Fibroblast of mammary gland (primary cell): Measurements from ENCODE around the gene LBH.
A peak's percentile ranks its signal among the peaks of the same experiment; 100 is the strongest.

Experiments used
- DNase-seq: peaks from one replicate; pipeline ENCODE4 v3.0.0-alpha.2; 2010; ENCODE audit warnings: low read depth
- H3K4me3 ChIP-seq: 2 replicates; pipeline ENCODE4 v1.5.1; 2011; ENCODE audit warnings: low read depth, mild to moderate bottlenecking, low read length, moderate library complexity; ENCODE audit not compliant: control insufficient read depth
- TF ChIP-seq, protein P1 (sequence below): conservative IDR thresholded peaks from 2 replicates; pipeline ENCODE4 v1.5.1; 2011; ENCODE audit warnings: low read depth, low read length, inconsistent platforms; ENCODE audit not compliant: control insufficient read depth, insufficient read depth

The LBH gene

DNA sequence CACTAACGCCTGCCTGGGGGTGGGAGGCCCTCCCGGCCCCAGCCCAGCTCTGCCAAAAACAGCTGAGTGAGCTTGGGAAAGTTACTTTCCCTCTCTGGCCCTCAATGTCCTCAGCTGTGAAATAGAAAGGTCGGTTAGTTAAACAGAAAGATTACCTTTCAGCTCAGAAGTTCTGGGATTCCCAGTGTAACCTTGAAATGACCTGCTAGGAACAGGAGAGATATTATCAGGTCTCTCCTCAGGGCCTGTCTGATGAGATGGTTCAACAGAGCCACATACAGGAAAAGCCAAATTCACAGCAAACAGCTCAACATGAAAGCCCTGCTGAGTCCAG is 68.8 kb downstream of the LBH start:
- H3K4me3 ChIP-seq, result no peak overlapping the region
- TF ChIP-seq, protein P1, sequence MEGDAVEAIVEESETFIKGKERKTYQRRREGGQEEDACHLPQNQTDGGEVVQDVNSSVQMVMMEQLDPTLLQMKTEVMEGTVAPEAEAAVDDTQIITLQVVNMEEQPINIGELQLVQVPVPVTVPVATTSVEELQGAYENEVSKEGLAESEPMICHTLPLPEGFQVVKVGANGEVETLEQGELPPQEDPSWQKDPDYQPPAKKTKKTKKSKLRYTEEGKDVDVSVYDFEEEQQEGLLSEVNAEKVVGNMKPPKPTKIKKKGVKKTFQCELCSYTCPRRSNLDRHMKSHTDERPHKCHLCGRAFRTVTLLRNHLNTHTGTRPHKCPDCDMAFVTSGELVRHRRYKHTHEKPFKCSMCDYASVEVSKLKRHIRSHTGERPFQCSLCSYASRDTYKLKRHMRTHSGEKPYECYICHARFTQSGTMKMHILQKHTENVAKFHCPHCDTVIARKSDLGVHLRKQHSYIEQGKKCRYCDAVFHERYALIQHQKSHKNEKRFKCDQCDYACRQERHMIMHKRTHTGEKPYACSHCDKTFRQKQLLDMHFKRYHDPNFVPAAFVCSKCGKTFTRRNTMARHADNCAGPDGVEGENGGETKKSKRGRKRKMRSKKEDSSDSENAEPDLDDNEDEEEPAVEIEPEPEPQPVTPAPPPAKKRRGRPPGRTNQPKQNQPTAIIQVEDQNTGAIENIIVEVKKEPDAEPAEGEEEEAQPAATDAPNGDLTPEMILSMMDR, result no peak
- no peak for DNase-seq

DNA sequence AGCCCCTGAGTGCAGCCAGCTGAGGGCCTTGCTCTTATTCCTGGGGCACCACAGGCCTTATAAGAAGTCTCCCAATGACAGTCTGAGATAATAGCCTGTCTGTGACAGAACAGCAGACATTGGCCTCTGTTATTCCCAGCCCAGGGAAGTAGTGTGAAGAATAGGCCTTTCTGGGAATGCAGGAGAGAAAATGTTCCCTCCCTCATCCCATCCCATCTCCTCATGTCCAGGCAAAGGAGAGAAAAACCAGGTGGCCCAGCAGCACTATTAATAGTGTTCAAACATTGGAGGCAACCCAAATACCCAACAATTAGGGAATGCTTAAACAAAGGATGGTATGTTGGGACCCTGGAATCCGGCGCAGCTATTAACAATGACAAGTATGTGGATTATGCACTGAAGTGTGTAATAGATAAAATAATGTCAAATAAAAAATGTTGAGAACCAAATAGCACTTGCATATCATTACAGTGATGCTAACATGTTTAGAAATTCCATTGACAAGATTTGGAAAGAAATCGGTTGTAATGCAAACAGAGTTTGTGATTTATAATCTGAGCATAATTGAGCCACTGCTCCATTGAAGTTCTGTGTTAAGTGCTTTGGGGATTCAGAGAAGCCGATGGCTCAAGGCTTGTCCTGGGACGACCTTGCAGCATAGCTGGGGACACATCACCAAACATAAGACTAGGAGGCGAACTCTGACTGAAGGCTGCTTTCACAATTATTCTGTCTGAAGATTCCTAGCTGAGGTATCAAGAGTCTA is 69.3 kb downstream of the LBH start:
- DNase-seq, result no peak
- H3K4me3 ChIP-seq, result no peak overlapping the region
- TF ChIP-seq, protein P1, result no peak

DNA sequence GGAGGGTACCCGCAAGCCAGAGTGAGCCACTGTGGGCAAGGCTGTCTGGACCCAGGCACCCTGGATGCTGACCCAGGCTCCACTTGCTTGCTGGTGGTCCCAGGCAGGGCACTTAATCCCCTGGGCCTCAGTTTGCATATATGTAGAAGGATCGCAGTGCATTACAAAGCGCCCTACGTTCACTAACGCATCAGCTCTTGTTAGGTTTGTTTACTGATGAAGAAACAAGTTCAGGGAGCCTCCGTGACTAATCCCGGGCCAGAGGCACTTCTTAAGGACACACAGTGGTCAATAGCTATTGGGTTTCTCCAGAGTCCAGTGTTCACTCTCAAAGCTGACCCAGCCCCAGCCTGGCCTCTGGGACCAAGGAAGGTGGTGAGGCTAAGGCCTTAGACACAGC is 70.2 kb downstream of the LBH start:
- no peak for DNase-seq
- TF ChIP-seq, protein P1, result no peak
- no peak overlapping the region for H3K4me3 ChIP-seq

DNA sequence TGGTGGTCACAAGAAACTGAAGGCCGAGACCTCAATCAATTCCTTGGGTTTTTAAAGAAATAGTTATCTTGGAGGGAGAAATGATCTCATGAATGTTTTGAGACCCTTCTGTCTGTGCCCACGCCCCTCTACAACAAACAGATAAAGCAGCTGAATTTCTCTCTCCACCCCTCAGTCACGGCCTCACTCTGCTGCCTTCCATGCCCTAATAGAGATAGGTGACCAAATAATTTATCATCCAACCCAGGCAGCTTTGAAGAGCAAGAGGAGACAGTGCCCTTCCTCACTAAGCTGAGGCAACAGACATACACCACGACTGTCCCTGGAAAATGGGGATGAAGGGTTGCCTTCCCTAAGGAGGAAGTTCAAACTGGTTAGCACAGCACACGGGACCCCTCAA is 71.2 kb downstream of the LBH start:
- DNase-seq, result no peak
- TF ChIP-seq, protein P1, result no peak

DNA sequence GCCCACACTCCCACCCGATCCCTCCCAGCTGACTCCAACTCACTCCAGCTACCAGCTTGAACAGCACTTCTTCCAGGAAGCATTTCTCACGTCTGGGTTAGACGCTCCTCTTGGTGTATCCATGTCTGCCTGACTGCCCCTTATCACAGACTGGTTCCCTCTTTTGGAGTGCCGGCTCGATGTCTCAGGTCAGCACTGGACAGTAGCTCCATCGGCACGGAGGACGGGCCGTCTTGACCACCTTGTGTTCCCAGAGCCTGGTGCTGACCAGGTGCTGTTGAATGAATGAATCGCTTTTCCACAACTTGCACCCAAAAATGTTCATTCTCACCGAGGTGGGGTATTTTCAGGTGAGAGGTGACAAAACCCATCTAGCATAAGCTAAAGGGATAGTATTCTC is 71.8 kb downstream of the LBH start:
- H3K4me3 ChIP-seq, result no peak overlapping the region
- TF ChIP-seq, protein P1, result no peak
- DNase-seq, result no peak

More for the DNA sequence above, 71.2 kb downstream of the LBH start:
- H3K4me3 ChIP-seq, result no peak overlapping the region

DNA sequence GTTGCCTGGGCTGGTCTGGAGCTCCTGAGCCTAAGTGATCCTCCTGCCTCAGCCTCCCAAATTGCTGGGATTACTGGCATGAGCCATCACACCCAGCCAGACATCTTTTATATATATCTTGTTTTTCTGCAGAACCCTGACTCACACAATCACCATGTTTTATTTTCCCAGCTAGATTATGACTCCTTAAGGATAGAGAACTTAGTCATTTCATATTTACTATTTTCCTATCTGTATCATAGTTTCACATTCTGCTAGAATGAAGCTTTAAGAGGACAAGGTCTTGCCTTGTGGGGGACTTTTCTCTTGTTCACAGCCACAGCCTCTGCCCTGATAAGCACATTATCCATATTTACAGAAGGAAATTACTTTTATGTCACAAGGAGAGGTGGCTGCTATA is 73.9 kb downstream of the LBH start:
- peak; percentile 46 for DNase-seq
- H3K4me3 ChIP-seq, result no peak overlapping the region
- TF ChIP-seq, protein P1, result no peak
